Prostate gland (tissue), 2 donors: ENCODE results near the gene KNG1.

Source experiments
- POLR2A ChIP-seq: fragments of 450-650 bp; IDR thresholded peaks from one replicate; pipeline ENCODE4 v1.6.1; 2016; ENCODE audit warnings: antibody characterized with exemption, mild to moderate bottlenecking
- TF ChIP-seq, protein P1 (sequence below), 4 experiments: fragments of 200-600 bp in 2 of 4; fragments of 450-650 bp in 2 of 4; sonication (generic) in 2 of 4; IDR thresholded peaks; 1 replicate in 3 of 4; 2 replicates in 1 of 4; pipeline ENCODE4 v1.5.1; 2016 to 2019; ENCODE audit warnings: antibody characterized with exemption in 4 of 4, mild to moderate bottlenecking in 2 of 4, moderate library complexity in 2 of 4

DNA sequence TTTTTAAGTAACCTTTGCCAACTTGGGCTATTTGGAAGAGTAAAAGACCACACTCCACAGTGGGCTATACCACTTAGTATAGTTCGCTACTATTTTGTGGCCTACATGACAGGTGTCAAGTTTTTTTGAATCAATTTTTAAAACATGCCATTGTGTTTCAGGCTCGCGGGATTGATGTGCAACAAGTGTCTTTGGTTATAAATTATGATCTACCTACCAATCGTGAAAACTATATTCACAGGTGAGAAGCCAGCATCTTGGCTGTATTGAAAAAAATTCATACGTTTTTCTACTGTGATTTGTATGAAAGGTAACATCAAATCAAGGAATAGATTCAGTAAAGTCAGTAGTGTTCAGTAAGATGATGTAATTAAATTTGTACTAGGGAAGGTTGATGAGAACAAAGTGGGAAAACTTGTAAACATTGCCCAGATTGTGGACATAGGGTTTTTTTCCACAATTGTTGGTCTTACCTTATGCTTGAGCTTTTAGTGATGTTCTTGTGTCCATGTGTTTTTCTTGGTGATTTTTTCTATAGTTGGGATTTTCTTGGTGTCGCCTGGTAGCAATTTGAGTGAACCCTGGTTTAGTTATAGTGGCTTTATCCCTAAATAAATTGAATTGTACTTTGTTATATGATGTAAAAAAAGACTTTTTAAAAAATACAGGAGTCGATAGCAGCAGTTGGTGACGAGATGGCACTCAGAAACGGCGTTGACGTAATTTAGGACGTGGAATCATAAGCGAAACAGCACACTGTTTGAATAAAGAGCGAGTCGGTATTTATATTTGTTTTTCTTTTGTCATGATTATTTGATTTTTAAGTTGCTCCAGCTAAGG is 70.7 kb downstream of the KNG1 start:
- TF ChIP-seq, protein P1, sequence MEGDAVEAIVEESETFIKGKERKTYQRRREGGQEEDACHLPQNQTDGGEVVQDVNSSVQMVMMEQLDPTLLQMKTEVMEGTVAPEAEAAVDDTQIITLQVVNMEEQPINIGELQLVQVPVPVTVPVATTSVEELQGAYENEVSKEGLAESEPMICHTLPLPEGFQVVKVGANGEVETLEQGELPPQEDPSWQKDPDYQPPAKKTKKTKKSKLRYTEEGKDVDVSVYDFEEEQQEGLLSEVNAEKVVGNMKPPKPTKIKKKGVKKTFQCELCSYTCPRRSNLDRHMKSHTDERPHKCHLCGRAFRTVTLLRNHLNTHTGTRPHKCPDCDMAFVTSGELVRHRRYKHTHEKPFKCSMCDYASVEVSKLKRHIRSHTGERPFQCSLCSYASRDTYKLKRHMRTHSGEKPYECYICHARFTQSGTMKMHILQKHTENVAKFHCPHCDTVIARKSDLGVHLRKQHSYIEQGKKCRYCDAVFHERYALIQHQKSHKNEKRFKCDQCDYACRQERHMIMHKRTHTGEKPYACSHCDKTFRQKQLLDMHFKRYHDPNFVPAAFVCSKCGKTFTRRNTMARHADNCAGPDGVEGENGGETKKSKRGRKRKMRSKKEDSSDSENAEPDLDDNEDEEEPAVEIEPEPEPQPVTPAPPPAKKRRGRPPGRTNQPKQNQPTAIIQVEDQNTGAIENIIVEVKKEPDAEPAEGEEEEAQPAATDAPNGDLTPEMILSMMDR (IDR thresholded peaks at IDR 0.05): no peak
- no peak for TF ChIP-seq POLR2A
